IPS DF 6.9 (cell line): ENCODE measurements around the gene FBP2.

Source experiments
- DNase-seq: peaks from one replicate; pipeline ENCODE4 v3.0.0-alpha.2; 2013; ENCODE audit warnings: low read depth, low spot score
- H3K27ac ChIP-seq: one replicate; pipeline ENCODE4 v1.5.1; 2013; ENCODE audit warnings: low read length, control low read depth
- H3K27me3 ChIP-seq: 2 replicates; pipeline ENCODE4 v1.6.1; 2013; ENCODE audit warnings: mild to moderate bottlenecking, low read length; ENCODE audit not compliant: control insufficient read depth, insufficient read depth
- H3K36me3 ChIP-seq: 2 replicates; pipeline ENCODE4 v1.6.1; 2013; ENCODE audit warnings: low read length; ENCODE audit not compliant: control insufficient read depth, insufficient read depth
- H3K4me1 ChIP-seq: 2 replicates; pipeline ENCODE4 v1.6.1; 2013; ENCODE audit warnings: low read length; ENCODE audit not compliant: control insufficient read depth, insufficient read depth
- H3K4me3 ChIP-seq: 2 replicates; pipeline ENCODE4 v1.5.1; 2013; ENCODE audit warnings: mild to moderate bottlenecking, low read length
- H3K9me3 ChIP-seq: 2 replicates; pipeline ENCODE4 v1.6.1; 2013; ENCODE audit warnings: low read length, inconsistent platforms; ENCODE audit not compliant: control insufficient read depth, insufficient read depth
- WGBS: extraction: QIAGEN DNeasy Blood & Tissue Kit; methylation state at CpG from one replicate; pipeline ENCODE4 v1.1.7; 2013; ENCODE audit warnings: mixed read lengths, missing lambda C conversion rate; ENCODE audit not compliant: insufficient read length, insufficient coverage; 5-methylcytosine and 5-hydroxymethylcytosine counted together

FBP2 gene

DNA sequence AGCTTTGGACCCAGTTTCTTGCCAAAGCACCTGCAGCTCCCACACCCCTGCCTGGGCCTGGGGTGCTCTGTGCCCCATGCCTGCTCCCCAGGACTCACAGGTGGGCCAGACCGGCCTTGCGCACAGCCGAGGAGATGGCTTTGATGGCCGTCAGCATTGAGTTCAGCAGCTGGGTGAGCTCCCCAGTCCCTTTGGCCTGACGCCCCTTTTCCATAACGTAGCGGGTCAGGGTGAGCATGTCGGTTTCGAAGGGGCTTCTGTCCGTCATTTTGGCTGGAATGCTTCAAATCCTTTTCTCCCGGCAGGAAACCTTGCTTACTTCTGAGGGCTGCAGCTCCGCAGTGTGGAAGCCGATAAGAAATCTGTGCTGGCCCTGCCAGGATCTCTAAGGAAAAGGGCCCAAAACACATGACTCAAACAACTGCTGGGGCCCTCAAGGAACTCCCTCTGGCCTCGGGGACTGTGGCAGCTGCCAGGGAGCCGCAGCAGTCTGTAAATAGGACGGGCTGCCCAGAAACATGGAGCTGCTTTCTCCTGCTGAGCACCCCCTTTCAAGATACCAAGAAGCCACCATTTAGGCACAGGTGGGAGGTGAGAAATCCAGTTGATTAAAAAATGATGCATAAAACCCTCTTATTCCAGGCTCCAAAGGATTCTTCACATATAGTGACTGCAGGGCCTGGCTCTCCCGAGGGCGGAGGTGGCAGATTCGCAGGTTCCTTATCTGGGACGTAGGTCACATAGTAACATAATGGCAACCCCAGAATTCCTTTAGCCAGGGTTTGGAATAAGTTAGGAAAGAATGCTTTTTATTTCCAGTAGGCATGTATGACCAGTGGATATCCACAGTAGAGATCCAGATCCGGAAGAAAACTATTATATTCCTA is at the start of gene FBP2:
Gene FBP2 (minus strand): TSS at position 366 of the 887 bp plus-strand sequence. CDS start 98 bp downstream, at position 268.
- Histone ChIP-seq H3K36me3 (no peaks in the 10 kb centered on the region), H3K4me1 (no peaks in the 10 kb centered on the region), H3K9me3 (no peaks in the 10 kb centered on the region), H3K4me3 (no peak within 1 kb of the TSS), H3K27me3 (no peaks in the 10 kb centered on the region), H3K27ac (no peak within 1 kb of the TSS)
- no peak for DNase-seq
- WGBS = no CpG with 5 or more reads among the region's 21 CpGs

DNA sequence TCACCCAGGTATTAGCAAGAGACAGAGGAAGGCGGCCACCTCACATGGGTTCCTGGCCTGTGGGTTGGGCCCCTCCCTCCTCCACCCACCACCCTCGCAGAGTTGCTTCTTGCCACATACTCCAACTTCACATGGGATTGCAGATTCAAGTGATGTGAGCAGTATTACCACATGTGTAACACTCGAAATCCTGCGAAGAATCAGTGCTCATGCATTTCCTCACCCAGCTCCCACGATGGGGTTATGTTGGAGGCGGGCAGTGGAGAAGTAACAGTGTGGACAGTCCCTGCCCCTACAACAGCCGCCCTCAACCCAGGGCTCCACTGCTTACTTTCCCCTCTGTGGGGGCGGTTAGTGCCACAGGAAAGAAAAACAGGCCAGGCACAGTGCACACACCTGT is 49.6 kb upstream of the FBP2 start:
- peaks cover 21% of the 10 kb centered on the region for H3K27me3 ChIP-seq
- WGBS = no CpG with 5 or more reads among the region's 8 CpGs
- no peaks in the 10 kb centered on the region for H3K9me3 ChIP-seq
- H3K4me1 ChIP-seq = no peaks in the 10 kb centered on the region
- H3K36me3 ChIP-seq = no peaks in the 10 kb centered on the region
- no peak overlapping the region for H3K4me3 ChIP-seq
- no peak overlapping the region for H3K27ac ChIP-seq
- no peak for DNase-seq

DNA sequence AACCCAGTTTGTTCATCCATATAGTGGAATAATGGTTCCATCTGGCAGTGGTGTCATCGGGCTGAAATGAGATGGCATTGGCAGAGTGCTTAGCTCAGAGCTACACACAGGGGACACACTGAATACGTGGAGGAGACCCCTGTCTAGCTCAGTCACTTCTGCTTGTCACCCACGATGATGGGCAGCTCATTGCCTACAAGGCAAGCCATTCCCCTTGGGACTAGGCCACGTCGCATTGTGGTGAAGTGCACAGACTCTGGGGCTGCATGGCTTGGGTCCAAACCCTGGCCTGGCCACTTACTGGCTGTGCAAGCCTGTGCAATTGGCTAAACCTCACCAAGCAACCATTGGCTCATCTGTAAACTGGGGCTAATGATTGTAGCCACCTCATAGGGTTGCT is 48.9 kb upstream of the FBP2 start:
- no peaks in the 10 kb centered on the region for H3K36me3 ChIP-seq
- no peak overlapping the region for H3K4me3 ChIP-seq
- no peak for DNase-seq
- WGBS = no CpG with 5 or more reads among the region's 5 CpGs
- no peaks in the 10 kb centered on the region for H3K4me1 ChIP-seq
- H3K27me3 ChIP-seq = peaks cover 25% of the 10 kb centered on the region
- no peak overlapping the region for H3K27ac ChIP-seq
- no peaks in the 10 kb centered on the region for H3K9me3 ChIP-seq

DNA sequence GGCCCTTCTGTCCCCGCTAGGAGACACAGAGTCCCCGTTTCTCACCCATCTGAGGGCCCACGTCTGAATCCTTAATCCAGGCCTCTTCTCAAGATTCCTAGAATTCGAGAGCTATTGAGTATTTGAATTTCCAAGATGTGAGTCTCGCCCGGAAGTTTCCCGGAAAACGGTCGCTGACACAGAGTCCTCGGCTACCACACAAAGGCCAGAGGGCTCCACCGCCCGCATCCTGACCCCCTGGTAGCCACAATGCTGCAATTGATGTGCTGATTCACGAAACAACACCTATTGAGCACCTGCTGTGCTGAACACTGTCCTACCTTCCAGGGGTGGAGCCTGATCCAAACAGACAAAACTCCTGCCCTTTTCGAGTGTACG is 46.4 kb upstream of the FBP2 start:
- Histone ChIP-seq H3K36me3 (no peaks in the 10 kb centered on the region), H3K27ac (no peak overlapping the region), H3K4me3 (peak overlapping the region; percentile 29; the same call in 1 of the 2 replicates), H3K4me1 (no peaks in the 10 kb centered on the region), H3K9me3 (no peaks in the 10 kb centered on the region), H3K27me3 (peaks cover 26% of the 10 kb centered on the region)
- no CpG with 5 or more reads among the region's 15 CpGs for WGBS
- no peak for DNase-seq

DNA sequence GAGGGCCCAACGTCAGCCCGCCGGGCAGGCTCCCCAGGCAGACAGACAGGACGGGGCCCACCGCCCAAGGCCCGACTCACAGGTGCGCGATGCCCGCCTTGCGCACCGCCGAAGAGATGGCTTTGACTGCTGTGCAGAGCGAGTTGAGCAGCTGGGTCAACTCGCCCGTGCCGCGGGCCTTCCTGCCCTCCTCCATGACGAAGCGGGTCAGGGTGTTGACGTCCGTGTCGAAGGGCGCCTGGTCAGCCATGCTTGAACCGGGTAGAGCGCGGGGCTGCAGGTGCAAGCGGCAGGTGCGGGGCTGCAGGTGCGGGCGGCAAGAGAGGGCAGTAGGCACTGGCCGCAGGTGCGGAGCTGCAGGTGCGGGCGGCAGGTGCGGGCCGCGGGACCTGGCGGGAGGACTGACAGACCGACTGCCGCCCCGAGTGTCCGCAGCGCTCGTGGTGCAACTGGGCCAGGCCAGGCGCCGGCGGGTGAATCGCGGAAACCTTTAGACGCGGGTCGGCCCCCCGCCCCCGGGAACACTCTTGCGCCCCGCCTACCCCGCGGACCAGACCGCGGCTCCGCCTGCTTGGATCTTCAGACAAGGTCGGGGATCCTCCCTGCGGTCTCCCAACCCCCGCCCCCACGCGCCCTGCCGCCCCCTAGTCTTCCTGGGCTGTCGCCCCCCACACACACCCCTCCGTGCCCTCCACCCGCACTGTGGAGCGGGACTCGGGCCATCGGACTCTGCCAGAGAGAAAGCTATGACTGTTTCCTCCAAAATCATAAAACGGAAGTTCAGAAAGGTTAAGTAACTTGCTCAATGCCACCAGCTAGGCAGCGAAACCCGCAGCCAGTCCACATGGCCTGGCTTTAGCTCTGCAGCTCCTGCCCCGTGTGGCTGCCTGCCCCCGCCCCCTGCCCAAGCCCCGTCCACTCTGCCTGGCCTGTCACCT is 45.7 kb upstream of the FBP2 start, which contains the start of gene FBP1:
Gene FBP1 (minus strand): TSS at position 458 of the 938 bp plus-strand sequence. CDS start 208 bp downstream, at position 250.
- no peaks in the 10 kb centered on the region for H3K9me3 ChIP-seq
- no peaks in the 10 kb centered on the region for H3K36me3 ChIP-seq
- WGBS = no CpG with 5 or more reads among the region's 79 CpGs
- H3K27ac ChIP-seq = no peak within 1 kb of the TSS
- DNase-seq = no peak
- peaks cover 26% of the 10 kb centered on the region for H3K27me3 ChIP-seq
- no peaks in the 10 kb centered on the region for H3K4me1 ChIP-seq
- peak within 1 kb of the TSS; percentile 29; the same call in 1 of the 2 replicates for H3K4me3 ChIP-seq

DNA sequence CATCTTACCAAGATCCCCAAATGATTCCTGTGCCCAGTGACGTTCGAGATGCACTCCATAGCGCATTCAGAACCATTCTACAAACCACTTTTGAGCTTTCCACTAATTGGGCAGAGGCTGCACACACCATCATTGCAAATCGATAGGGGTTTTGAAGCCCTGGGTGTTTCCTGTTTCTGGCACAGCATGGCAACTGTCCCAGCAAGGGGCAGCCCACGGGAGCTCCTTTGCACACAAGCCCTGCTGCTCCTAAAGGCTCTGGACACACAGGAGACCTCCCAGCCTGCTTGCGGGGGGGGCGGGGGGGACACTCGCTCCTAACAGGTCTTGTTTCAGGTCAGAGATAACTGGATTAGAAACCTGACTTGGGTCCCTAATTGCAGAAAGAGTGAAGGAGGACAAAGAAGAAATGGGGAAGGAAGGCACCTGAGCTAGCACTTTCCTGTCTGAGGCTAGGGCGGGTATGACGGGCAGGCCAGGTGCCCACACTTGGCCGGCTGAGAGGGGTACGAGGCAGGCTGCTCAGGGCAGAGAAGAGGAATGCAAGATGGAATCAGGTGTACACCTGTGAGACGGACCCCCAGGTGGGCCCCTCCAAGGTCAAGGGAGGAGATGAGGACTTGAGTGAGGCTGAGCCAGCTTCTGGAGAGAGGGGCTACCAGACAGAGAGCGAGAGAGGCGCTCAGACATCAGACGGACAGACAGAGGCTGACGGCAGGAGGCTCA is 44.9 kb upstream of the FBP2 start:
- Histone ChIP-seq H3K36me3 (no peaks in the 10 kb centered on the region), H3K4me3 (peak overlapping the region; percentile 29; the same call in 1 of the 2 replicates), H3K27ac (no peak overlapping the region), H3K27me3 (peaks cover 26% of the 10 kb centered on the region), H3K9me3 (no peaks in the 10 kb centered on the region), H3K4me1 (no peaks in the 10 kb centered on the region)
- DNase-seq = no peak
- WGBS = no CpG with 5 or more reads among the region's 17 CpGs

DNA sequence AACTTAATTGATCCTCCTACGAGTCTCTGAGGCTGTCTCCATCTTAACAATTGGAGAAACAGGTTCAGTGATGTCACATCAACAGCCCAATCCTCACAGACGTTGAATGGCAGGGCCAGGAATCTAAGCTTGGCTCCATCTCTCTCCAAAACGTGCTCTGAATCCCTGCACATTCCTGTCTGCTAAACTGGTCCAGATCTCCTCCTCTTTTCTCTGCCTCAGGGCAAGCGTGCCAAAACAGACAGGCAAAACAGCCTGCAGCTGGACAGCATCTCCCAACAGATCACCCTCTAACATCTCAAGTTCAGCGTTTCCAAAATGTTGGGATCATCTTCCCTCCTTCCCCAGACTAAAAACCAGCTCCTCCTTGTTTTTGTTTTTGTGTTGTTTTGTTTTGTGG is 39.1 kb upstream of the FBP2 start:
- H3K4me3 ChIP-seq = no peak overlapping the region
- peaks cover 2% of the 10 kb centered on the region; the same call in 1 of the 2 replicates for H3K4me1 ChIP-seq
- no peaks in the 10 kb centered on the region for H3K36me3 ChIP-seq
- no CpG with 5 or more reads among the region's 5 CpGs for WGBS
- no peaks in the 10 kb centered on the region for H3K9me3 ChIP-seq
- H3K27me3 ChIP-seq = peaks cover 3% of the 10 kb centered on the region; the same call in 1 of the 2 replicates
- no peak overlapping the region for H3K27ac ChIP-seq
- no peak for DNase-seq

DNA sequence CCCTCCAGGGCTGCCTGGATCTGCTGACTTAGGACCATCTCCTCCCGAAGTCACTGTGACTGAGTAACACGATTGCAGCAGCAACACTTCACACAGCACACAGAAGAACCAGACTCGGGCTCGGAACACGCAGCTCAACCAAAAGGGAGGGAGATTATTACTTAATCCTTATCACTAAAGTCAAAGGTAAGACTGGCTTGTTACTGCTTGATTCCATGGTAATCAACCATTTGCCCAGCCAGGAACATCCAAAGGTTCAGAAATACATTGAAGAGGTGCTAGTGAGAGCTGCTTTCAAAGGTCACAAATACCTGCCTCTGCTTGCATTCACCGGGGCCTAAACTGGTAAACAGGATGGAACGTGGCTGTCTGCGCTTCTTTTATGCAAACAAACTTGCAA is 38.0 kb upstream of the FBP2 start:
- Histone ChIP-seq H3K27me3 (no peaks in the 10 kb centered on the region), H3K9me3 (no peaks in the 10 kb centered on the region), H3K4me3 (no peak overlapping the region), H3K36me3 (no peaks in the 10 kb centered on the region), H3K4me1 (peaks cover 2% of the 10 kb centered on the region; the same call in 1 of the 2 replicates), H3K27ac (no peak overlapping the region)
- WGBS = no CpG with 5 or more reads among the region's 8 CpGs
- DNase-seq = no peak

DNA sequence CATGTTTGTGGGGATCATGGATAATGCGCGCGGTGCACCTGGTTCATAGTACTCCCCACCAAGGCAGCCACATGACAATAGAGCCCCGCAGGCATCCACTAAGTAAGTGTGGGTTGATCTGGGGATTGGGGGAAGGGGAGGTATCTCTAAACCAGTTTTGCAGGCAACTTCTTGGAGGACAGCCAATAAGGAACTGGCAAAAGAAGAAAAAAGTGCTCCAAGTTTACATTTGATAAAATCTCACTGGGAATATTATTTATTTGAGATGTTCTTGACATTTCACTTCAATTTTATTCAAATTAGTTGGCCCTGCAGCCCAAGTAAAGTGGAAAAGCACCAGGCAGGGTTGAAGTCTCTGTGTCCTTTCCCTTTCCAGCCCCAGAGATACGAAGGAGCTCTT is 37.2 kb upstream of the FBP2 start:
- no peak overlapping the region for H3K27ac ChIP-seq
- H3K9me3 ChIP-seq = no peaks in the 10 kb centered on the region
- no CpG with 5 or more reads among the region's 5 CpGs for WGBS
- peaks cover 2% of the 10 kb centered on the region; the same call in 1 of the 2 replicates for H3K4me1 ChIP-seq
- H3K4me3 ChIP-seq = no peak overlapping the region
- no peak for DNase-seq
- no peaks in the 10 kb centered on the region for H3K36me3 ChIP-seq
- H3K27me3 ChIP-seq = no peaks in the 10 kb centered on the region

DNA sequence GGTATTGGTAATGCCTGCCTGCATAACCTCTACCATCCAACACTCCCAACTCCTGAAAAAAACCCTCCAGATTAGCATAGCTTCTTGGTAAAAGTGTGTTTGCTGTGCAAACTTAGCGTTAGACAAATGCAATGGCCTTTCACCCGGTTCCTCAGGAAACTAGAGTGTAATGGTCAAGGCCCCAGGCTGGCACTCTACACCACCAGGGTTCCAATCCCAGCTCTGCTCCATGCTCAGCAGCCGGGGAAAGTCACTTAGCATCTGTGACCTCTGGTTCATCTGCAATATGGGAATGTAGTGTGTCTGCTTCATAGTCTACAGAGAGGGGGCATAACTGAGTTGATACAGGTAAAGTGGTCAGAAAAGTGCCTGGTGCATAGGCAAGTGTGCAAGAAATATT is 36.7 kb upstream of the FBP2 start:
- no peaks in the 10 kb centered on the region for H3K36me3 ChIP-seq
- no peak overlapping the region for H3K27ac ChIP-seq
- H3K27me3 ChIP-seq = no peaks in the 10 kb centered on the region
- no CpG with 5 or more reads among the region's 3 CpGs for WGBS
- no peaks in the 10 kb centered on the region for H3K9me3 ChIP-seq
- no peak for DNase-seq
- H3K4me1 ChIP-seq = peaks cover 2% of the 10 kb centered on the region; the same call in 1 of the 2 replicates
- H3K4me3 ChIP-seq = no peak overlapping the region
